DMS53 treated with DMSO at 0.1 percent for 48 hours (cell line): ENCODE measurements around the gene PRM1.
A peak's percentile ranks its signal among the peaks of the same experiment; 100 is the strongest.

Experiments used
- DNase-seq: peaks from one replicate; lab custom pipeline; 2025; ENCODE audit not compliant: unreplicated experiment; lab: John Stamatoyannopoulos, UW

Gene PRM1

GRCh38 chr16:11239644-11240632 is 41.2 kb downstream of the PRM1 start:
- DNase-seq = no peak

- DNase-seq = no peak
Measured at GRCh38 chr16:11238272-11239202, 42.6 kb downstream of the PRM1 start.

GRCh38 chr16:11236461-11237254 is 44.5 kb downstream of the PRM1 start:
- DNase-seq = no peak

- DNase-seq = peak; percentile 78
Measured at GRCh38 chr16:11235703-11235991, 45.5 kb downstream of the PRM1 start.

- DNase-seq = no peak
Measured at GRCh38 chr16:11234884-11235702, 46.0 kb downstream of the PRM1 start.

- DNase-seq = no peak
Measured at GRCh38 chr16:11233727-11234376, 47.3 kb downstream of the PRM1 start.

GRCh38 chr16:11232852-11233726 is 48.0 kb downstream of the PRM1 start:
- no peak for DNase-seq

- DNase-seq = no peak
Measured at GRCh38 chr16:11232302-11232851, 48.8 kb downstream of the PRM1 start.

GRCh38 chr16:11231367-11231970 is 49.7 kb downstream of the PRM1 start:
- no peak for DNase-seq
